IPS-18c (cell line): Measurements from ENCODE around the gene CT47A7.
"Not testable (repeated sequence)": the region's sequence is repeated elsewhere in the genome, so short reads cannot be mapped to it uniquely, and the experiment has no call there.

Experiments used
- H3K4me3 ChIP-seq: 2 replicates; pipeline ENCODE4 v1.7.0; 2013; ENCODE audit warnings: low read depth, mild to moderate bottlenecking, low read length, moderate library complexity; ENCODE audit not compliant: insufficient read depth
- H3K9me3 ChIP-seq: one replicate; pipeline ENCODE4 v1.6.1; 2013; ENCODE audit warnings: mild to moderate bottlenecking, low read length, moderate library complexity; ENCODE audit not compliant: control insufficient read depth, insufficient read depth

The CT47A7 gene

DNA sequence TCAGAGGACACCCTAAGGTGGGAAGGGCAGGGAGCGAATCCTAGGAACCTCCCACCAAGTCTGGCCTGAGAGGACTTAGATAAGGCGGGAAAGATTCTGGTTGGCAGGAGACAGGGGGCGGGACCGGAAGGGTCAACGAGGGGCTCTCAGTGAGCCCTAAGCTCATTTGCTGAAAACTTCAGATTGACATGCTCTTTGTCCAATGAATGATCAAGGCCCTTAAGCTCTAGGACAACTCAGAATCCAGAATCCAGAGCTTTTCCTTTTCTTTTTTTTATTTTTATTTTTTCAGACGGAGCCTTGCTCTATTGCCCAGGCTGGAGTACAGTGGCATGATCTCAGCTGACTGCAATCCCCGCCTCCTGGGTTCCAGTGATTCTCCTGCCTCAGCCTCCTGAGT, at the start of gene CT47A7:
Gene CT47A7 (minus strand): TSS at position 101 of the 400 bp plus-strand sequence. CDS start 255 bp downstream, outside the sequence.
- not testable (repeated sequence) for H3K9me3 ChIP-seq, H3K4me3 ChIP-seq

GRCh38 chrX:121000589-121000988, 44.2 kb upstream of the CT47A7 start:
- Histone ChIP-seq H3K9me3 (no peaks in the 10 kb centered on the region), H3K4me3 (no peak overlapping the region)

DNA sequence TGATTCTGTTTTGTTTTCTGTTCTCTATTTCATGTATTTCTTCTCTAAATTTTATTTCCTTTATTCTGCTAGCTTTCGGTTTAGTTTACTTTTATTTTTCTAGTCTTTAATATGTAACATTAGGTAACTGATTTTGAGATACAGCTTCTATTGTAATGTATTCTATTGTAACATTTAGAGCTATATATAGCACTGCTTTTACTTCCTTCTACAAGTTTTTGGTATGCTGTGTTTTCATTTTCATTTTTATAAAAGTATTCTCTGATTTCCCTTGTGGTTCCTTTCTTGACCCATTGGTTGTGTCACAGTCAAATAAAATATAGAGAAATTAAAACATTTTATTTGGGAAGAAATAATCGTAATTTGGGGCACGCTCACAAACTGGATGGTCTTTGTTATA, 43.0 kb upstream of the CT47A7 start:
- no peak overlapping the region for H3K4me3 ChIP-seq
- no peaks in the 10 kb centered on the region for H3K9me3 ChIP-seq

GRCh38 chrX:120985660-120986059, 29.3 kb upstream of the CT47A7 start, which contains the start of gene CT47A1:
CT47A1 (minus strand) TSS chrX:120985760; CDS start chrX:120985529, 231 bp downstream.
- not testable (repeated sequence) for H3K4me3 ChIP-seq, H3K9me3 ChIP-seq
